ENCODE data around the gene PLA2G15.

Gene PLA2G15

DNA sequence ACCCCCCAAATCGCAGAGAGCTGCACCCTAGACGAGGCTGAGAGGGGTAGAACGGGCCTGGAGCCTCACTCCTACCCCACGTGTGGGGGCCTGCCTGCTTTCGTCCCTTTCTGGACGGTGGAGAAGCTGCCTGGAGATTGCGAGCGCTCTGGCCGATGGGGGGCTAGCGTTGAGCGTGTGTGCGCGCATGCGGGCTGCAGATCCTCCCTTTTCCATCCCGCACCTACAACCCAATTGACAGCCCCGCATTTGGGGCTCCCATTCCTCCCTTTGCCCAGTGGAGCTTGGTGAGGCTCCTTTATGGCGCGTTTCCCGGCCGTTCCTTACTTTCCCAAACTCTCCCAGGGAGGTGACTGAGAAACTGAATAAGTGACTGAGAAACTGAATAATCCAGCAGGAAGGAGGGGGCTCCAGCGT is 8.3 kb upstream of the PLA2G15 start:
- Histone ChIP-seq H3K4me3 (peak overlapping the region; percentile 68), H3K27me3 (no peaks in the 10 kb centered on the region), H3K9me3 (peaks cover 9% of the 10 kb centered on the region; the same call in 1 of the 2 replicates), H3K9ac (peak overlapping the region; percentile 76), H3K36me3 (peaks cover 4% of the 10 kb centered on the region), H3K4me1 (peaks cover 57% of the 10 kb centered on the region), H3K27ac (peak overlapping the region; percentile 84), H3K4me2 (peak overlapping the region; percentile 94), H4K20me1 (peaks cover 12% of the 10 kb centered on the region; the same call in 1 of the 2 replicates)
- no peak for TF ChIP-seq Cebpa-rat (IDR thresholded peaks at IDR 0.05)

DNA sequence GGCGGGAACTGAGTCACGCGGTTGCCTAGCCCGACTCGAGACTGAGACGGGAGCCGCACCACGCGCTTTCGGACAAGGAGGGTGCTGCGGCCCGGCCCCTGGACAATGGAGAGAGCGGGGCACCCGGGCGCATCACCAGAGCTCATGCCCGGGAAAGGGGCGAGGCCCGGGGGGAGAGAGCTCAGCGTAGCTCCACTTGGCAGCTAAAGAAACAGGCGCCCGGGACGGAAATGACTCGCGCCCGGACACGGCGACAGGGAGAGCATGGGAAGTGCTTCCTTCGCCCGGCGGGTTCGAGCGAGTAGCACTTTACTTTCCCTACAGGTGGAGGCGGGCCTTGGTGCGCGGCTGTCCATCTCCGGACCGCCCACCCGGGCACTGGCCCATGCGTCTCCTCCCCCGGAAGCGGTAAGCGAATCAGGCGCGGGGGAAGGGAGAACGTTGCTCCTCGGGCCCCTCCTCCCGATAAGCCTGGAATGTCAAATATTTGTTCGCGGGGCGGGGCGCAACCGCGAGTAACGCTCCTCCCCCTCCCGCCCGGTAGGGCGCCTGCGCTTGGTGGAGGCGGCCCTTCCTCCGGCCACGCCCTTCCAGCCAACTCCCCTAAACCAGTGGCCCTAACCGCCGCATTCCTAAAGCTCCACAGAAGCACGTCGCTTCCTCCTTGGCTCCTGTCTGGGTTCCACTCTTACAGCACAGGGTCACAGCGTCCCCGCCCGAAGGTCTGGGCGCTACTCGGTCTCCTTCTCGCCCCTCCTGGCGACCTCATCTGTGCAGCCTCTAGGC is 7.7 kb upstream of the PLA2G15 start:
- TF ChIP-seq Cebpa-rat (IDR thresholded peaks at IDR 0.05) = no peak
- Histone ChIP-seq H3K4me3 (peak overlapping the region; percentile 68), H3K4me1 (peaks cover 57% of the 10 kb centered on the region)

DNA sequence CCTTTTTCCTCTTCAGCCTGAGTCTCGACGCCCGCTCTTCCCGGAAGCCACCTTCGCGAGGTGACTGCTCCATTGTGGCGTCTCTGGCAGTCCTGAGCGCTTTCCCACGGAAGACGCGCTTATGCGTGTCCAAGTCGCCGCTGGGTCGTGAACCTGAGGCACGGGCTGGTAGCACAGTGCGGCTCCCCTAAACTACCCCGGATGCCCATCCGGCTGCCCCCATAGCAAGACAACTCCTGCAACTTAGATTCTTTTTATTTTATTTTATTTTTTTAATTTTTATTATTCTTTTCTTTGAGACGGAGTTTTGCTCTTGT is 7.2 kb upstream of the PLA2G15 start:
- H3K9ac ChIP-seq = peak overlapping the region; percentile 71
- H3K4me3 ChIP-seq = peak overlapping the region; percentile 68
- H4K20me1 ChIP-seq = peaks cover 11% of the 10 kb centered on the region; the same call in 1 of the 2 replicates
- peak overlapping the region; percentile 84 for H3K27ac ChIP-seq
- H3K9me3 ChIP-seq = peaks cover 9% of the 10 kb centered on the region; the same call in 1 of the 2 replicates
- H3K4me2 ChIP-seq = peak overlapping the region; percentile 94
- no peak for TF ChIP-seq Cebpa-rat (IDR thresholded peaks at IDR 0.05)
- H3K27me3 ChIP-seq = no peaks in the 10 kb centered on the region
- no peaks in the 10 kb centered on the region for H3K36me3 ChIP-seq
- peaks cover 57% of the 10 kb centered on the region for H3K4me1 ChIP-seq

More for the DNA sequence above, 7.7 kb upstream of the PLA2G15 start:
- peaks cover 9% of the 10 kb centered on the region; the same call in 1 of the 2 replicates for H3K9me3 ChIP-seq
- H3K27me3 ChIP-seq = no peaks in the 10 kb centered on the region
- peak overlapping the region; percentile 76 for H3K9ac ChIP-seq
- peak overlapping the region; percentile 84 for H3K27ac ChIP-seq
- H3K4me2 ChIP-seq = peak overlapping the region; percentile 94
- no peaks in the 10 kb centered on the region for H3K36me3 ChIP-seq
- peaks cover 12% of the 10 kb centered on the region; the same call in 1 of the 2 replicates for H4K20me1 ChIP-seq

- peaks cover 46% of the 10 kb centered on the region for H3K4me1 ChIP-seq
- H3K9ac ChIP-seq = no peak overlapping the region
- no peaks in the 10 kb centered on the region for H3K36me3 ChIP-seq
- peaks cover 12% of the 10 kb centered on the region for H4K20me1 ChIP-seq
- no peak for TF ChIP-seq Cebpa-rat (IDR thresholded peaks at IDR 0.05)
- H3K4me3 ChIP-seq = no peak overlapping the region
- H3K27ac ChIP-seq = no peak overlapping the region
- no peak overlapping the region for H3K4me2 ChIP-seq
- no peaks in the 10 kb centered on the region for H3K9me3 ChIP-seq
- no peaks in the 10 kb centered on the region for H3K27me3 ChIP-seq
Measured at GRCh38 chr16:68242085-68242484, 3.1 kb upstream of the PLA2G15 start.

- Histone ChIP-seq H3K4me1 (peaks cover 49% of the 10 kb centered on the region), H3K9me3 (no peaks in the 10 kb centered on the region), H3K4me3 (no peak overlapping the region), H4K20me1 (peaks cover 12% of the 10 kb centered on the region), H3K27me3 (no peaks in the 10 kb centered on the region), H3K36me3 (no peaks in the 10 kb centered on the region), H3K27ac (no peak overlapping the region), H3K4me2 (no peak overlapping the region), H3K9ac (0 out of 2 replicates have a peak overlapping the region, but pooled peaks have one; percentile 15)
- TF ChIP-seq Cebpa-rat (IDR thresholded peaks at IDR 0.05) = no peak
Measured at GRCh38 chr16:68242926-68243858, 2.0 kb upstream of the PLA2G15 start.

DNA sequence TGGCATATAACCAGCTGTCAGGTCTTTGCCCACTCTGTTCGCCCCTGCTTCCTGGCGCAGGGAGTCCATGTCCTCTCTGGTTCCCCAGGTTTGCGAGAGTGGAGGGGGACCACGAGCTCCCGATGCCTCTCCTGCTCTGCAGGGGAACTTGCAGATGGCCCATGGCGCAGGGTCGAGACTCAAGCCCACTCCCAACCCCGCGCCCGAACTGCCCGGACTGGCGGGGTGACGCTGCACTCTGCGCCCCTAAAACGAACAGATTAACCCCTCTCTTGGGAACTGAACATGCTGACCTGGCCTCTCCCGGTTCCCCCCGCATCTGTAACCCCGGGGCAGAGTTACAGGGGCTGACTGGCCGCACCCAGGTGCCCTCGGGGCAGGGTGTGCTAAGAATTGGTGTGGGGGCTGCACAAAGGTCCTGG is 681 bp upstream of the PLA2G15 start:
- H3K4me2 ChIP-seq = peak overlapping the region; percentile 100
- peaks cover 13% of the 10 kb centered on the region for H3K36me3 ChIP-seq
- H3K4me3 ChIP-seq = peak overlapping the region; percentile 91
- H3K9ac ChIP-seq = peak overlapping the region; percentile 86
- H3K4me1 ChIP-seq = peaks cover 54% of the 10 kb centered on the region
- no peak for TF ChIP-seq Cebpa-rat (IDR thresholded peaks at IDR 0.05)
- peaks cover 12% of the 10 kb centered on the region for H4K20me1 ChIP-seq
- H3K27ac ChIP-seq = peak overlapping the region; percentile 63
- no peaks in the 10 kb centered on the region for H3K27me3 ChIP-seq
- H3K9me3 ChIP-seq = no peaks in the 10 kb centered on the region

GRCh38 chr16:68246121-68246520 is 948 bp downstream of the PLA2G15 start:
- Histone ChIP-seq H3K4me2 (peak overlapping the region; percentile 100), H3K27ac (peak overlapping the region; percentile 59; the same call in 1 of the 2 replicates), H4K20me1 (peaks cover 12% of the 10 kb centered on the region), H3K27me3 (no peaks in the 10 kb centered on the region), H3K36me3 (peaks cover 24% of the 10 kb centered on the region), H3K4me1 (peaks cover 64% of the 10 kb centered on the region), H3K9me3 (no peaks in the 10 kb centered on the region), H3K9ac (peak overlapping the region; percentile 76), H3K4me3 (peak overlapping the region; percentile 91)
- TF ChIP-seq Cebpa-rat (IDR thresholded peaks at IDR 0.05) = no peak

GRCh38 chr16:68246666-68247065 is 1.5 kb downstream of the PLA2G15 start:
- H3K4me3 ChIP-seq = peak overlapping the region; percentile 91
- peaks cover 69% of the 10 kb centered on the region for H3K4me1 ChIP-seq
- peak overlapping the region; percentile 76 for H3K9ac ChIP-seq
- TF ChIP-seq Cebpa-rat (IDR thresholded peaks at IDR 0.05) = no peak
- peak overlapping the region; percentile 59 for H3K27ac ChIP-seq
- no peaks in the 10 kb centered on the region for H3K27me3 ChIP-seq
- peaks cover 24% of the 10 kb centered on the region for H3K36me3 ChIP-seq
- peaks cover 12% of the 10 kb centered on the region for H4K20me1 ChIP-seq
- peak overlapping the region; percentile 100 for H3K4me2 ChIP-seq
- H3K9me3 ChIP-seq = no peaks in the 10 kb centered on the region

DNA sequence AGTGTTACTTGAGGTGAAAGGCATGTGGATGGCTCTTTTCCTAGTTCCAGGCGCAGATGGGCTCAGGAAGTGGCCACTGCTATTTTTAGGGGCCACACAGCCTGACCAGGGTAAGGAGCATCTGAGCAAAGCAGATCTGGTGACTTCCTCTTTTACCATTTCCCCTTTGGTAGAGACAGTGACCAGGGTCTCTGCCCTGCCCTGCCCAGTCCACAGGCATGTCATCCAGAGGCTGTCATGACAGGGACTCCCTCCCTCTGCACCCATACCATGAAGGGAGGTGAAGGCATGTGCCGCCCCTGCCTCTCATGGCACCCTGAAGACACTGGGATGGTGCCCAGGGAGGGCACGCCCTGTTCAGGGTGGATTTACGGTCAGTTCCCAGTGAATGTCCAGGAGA is 2.2 kb downstream of the PLA2G15 start:
- Histone ChIP-seq H4K20me1 (peaks cover 12% of the 10 kb centered on the region), H3K4me1 (peaks cover 76% of the 10 kb centered on the region), H3K4me2 (peak overlapping the region; percentile 100), H3K27ac (peak overlapping the region; percentile 59), H3K36me3 (peaks cover 25% of the 10 kb centered on the region), H3K27me3 (no peaks in the 10 kb centered on the region), H3K9me3 (no peaks in the 10 kb centered on the region), H3K9ac (peak overlapping the region; percentile 76), H3K4me3 (peak overlapping the region; percentile 91; the same call in 1 of the 2 replicates)
- no peak for TF ChIP-seq Cebpa-rat (IDR thresholded peaks at IDR 0.05)

Data from BLaER1 (cell line).